Stimulated activated CD4-positive, alpha-beta T cell treated with anti-CD3 and anti-CD28 coated beads, Interleukin-1b, Interleukin-23, amount 100 ng/mL, for 4 hours (primary cell): ENCODE results near the gene CGNL1.

Experiments used
- DNase-seq, 2 donors: peaks; one replicate each; pipeline ENCODE4 v3.0.0-alpha.2; 2020; ENCODE audit warnings: low read depth in 2 of 2

CGNL1 gene

DNA sequence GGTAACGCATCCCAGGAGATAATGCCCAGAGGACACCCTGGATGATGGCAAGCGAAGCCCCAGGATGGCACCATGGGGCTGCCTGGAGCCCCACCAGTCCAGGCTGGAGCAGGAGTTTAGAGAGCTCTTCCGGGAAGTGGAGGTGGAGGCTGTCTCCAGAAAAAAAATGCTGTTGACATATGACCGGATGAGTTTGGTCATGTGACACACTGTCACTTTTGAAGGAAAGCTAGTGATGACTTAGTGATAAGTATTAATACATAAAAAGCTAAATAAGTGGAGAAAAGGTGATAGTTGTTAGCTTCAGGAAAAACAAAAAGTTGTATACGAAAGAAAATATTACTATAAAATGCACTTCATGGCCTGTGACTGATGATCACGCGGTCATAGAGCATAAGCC, 195.4 kb downstream of the CGNL1 start:
- DNase-seq, result no peak

DNA sequence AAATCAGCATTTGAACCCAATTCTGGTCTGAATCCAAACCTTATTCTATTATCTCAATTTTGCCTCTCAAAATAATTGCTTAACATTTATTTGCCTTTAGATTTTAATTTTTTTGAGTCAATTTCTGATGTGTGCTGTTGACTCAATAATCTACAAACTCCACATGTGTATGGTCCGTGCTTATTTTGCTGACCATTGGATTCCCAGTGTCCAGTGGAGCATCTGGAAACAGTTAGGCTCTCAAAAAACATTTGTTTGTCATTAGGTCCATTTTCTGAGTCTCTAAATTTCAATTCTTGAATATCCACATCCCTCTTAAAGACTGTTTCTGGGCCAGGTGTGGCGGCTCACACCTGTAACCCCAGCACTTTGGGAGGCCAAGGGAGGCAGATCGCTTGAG, 196.2 kb downstream of the CGNL1 start:
- no peak for DNase-seq

DNA sequence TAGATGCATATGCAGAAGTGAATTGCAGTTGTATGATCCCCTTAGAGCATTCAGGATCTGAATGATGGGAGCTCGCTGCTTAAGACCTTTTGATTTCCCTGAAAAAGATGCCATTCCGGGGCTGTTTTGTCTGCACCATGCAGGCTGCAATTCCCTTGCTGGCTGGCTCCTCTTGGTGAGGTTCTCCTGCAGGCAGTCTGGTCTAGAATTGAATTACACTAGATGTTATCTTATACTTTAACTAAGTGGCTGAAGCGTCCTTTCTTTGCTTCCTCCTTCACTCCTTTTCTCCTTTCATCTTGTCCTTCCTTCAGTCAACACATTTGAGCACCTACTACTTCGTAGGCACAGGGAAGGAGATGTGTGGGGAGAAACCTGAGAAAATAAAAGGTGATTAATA, 196.8 kb downstream of the CGNL1 start:
- no peak for DNase-seq

DNA sequence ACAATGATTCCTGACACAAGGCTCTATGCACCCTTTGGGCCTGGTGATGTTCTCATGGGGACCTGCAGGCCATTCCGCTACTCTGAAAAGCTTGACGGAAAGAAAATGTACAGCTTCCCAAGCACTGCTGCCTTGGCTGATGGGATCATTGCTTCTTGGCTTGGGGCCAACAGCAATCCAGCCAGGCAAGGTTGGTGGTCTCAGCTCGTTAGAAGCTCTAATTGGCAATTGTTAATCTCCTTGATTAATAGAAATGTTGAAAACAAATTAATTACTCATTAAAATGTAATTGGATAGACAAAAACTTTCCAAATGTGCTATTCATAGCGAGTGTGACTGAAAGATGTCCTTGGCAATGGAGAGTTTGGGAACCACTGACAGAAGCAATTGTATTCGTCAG, 199.1 kb downstream of the CGNL1 start:
- DNase-seq, result no peak

DNA sequence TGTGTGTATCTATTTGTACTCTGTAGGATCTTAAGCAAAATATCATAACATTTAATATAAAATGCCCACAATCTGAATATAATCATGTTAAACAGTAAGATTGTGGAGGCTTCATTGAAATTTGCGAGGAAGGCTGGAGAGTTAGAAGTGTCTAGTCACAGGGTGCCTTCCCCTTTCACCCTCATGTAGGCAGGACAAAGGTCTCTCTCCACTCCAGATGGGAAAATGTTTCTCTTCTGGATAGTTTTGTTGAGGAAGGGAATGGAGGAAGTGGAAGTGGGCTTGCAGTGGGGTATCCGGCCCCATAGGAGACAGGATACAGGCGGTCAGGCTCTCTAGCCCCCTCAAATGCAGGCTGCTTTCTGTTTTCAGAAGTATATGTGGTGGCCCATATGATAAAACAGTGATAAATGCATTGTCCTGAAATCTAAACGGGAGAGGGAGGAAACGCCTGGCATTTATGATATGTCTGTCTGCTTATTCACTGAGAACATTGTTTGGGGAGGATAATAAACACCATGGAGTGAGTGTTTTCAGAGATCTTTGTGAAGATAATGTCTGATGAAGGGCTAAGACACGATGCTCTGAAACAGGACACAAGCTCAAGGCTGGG, 202.1 kb downstream of the CGNL1 start:
- no peak for DNase-seq

DNA sequence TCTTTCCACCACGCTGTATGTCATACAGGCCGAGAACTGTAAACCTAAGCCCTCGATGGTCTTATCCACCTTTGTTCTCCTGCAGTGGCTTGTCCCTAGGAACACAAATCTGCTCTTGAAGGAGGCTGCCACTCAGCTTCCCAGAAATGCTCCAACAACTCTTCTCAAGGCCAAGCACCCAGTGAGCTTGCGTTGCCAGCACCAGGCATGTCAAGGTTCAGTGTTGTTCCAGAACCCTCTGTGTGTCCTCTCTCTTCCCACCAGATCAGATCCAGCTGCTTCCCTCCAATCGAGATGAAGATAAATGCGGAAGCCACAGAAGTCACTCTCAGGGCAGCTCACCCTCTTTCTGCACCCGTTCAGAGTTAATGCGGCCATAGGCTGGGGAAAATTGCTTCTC, 204.1 kb downstream of the CGNL1 start:
- DNase-seq, result no peak

DNA sequence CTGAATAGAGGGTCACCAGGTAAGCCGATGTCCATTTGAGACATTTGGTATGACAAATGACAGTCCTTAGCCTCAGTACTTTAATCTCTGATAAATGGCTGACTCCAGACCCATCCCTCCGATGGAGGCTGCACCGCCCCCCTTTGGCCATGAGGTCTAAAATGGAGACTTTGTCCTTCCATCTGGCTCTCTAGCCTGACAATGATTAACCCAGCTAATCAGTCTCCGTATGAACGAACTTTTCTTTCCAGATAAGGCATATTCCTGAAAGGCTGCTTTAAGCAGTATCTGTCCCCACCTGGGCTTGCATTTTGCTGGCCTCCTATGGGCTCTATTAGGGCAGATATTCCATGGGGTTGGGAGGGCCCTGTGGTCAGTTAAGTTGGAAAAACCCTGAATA, 204.6 kb downstream of the CGNL1 start:
- DNase-seq, result no peak

DNA sequence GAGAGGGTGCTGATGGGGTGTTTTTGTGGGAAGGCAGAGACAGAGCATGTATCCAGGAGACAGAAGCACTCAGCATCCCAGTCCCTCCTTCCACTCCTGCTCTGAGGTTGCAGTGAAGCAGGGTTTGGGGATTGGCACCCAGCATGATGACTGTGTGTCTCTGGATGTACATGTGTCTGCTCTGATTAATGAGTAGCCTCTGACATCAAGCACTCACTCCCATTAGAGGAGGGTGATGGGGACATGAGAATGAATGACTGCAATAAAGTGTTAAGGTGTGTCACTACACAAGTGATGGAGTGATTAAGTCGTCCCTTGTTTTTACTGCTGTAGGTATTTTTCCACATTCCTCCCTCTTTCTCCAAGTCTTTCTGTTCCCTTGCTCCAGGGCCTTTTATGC, 205.8 kb downstream of the CGNL1 start:
- DNase-seq, result no peak

DNA sequence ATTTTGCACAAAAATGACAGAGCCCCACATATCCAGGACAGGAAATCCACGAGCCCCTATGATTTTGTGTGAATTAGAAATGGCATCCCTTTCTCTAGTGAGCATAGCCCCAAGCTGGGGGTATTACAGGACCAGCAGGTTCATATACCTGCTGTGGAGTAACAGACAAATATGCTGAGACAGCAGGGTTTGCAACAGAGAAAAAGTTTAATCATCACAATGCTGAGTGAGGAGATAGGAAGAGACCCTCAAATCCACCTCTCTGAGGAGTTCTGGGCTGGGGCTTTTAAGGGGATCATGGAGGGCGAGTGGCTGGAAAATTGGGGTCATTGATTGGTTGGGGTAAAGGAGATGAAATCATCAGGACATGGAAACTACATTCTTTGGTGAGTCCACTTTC, 207.0 kb downstream of the CGNL1 start:
- DNase-seq, result no peak

DNA sequence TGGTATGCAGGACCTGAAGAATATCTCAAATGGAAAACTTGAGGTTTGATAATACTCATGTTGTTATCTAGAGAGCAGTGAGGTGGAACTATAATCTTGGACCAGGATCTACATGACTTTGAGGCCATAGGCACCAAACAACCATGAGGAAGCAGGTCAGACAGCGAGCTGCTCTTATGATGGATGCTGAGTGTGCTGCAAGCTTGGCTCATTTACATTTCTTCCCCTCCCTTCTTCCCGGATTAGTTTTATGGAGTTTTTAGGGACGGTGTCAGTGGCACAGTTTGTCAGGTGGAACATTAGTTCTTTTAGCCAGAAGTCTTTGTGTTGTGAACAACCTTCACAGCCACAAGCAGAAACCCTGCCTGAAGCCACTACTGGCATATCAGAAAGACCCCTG, 207.4 kb downstream of the CGNL1 start:
- DNase-seq, result no peak

DNA sequence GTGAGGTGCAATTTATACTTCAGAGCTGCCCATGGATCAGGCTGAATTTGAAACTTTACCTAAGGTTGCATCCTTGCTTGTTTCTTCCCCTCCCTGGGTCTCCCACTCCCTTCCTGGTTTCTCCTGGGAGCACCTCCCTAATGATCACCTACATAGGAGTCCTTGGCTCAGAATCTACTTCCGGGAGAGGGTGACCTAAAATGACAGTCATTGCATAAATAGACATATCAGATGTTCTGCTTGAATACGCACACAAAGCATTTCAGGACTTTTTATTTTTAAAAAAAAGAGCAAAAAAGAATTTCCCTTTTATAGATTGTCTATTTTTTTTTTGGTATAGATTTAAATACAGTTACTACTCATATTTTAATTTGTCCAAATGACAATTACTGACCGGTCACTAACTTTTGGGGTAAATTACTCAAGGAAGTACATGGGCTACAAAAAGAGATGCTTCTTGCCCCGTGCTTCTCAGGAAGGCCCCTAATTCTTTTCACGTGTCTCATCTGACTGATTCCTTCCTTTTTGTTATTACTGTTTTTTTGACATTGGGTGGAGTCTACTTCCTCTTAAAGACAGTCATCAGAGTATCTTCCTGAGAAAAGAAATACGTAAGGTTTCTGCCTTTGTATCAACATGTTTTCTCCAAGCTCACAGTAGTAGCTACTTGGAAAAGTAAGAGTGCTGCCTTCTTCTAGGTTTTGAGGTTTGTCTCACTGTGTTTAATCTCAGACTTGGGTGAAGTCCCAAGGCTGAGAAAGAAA, 210.5 kb downstream of the CGNL1 start:
- no peak for DNase-seq

DNA sequence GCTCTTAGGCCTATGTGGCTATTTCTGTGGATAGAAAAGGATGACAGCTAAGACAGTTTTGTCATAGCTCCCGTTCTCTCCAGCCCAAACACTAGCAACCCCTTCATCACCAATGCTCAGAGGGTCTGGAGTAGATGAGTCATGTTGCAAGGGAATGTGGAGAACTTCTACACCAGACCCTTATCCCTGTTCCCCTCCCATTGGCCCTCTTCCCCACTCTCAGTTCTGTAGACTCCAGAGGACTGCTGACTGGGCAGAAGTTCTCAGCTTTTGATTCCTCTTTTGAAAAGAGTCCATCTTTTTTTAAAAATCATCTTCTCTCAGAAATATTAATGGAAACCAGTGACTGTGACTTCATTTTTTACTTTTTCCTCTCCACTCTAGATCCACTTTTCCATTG, 213.0 kb downstream of the CGNL1 start:
- no peak for DNase-seq

DNA sequence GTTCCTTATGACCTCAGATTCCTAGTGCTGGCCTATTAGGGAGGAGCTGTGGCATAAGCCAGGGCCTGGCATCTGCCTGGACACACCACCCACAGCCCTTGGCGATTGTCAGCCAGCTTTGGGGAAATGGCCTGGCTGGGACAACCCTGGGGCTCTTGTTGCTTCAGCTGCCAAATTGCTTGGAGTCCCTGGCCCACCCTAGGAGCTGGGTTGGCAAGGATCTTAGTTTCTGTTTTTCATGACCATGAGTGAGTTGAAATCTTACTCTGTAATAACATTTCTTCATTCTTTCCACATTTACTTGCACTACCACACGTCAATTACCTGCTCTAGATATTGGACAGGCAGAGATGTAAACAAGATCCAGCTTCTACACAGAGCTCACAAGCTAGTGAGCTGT, 213.4 kb downstream of the CGNL1 start:
- no peak for DNase-seq

DNA sequence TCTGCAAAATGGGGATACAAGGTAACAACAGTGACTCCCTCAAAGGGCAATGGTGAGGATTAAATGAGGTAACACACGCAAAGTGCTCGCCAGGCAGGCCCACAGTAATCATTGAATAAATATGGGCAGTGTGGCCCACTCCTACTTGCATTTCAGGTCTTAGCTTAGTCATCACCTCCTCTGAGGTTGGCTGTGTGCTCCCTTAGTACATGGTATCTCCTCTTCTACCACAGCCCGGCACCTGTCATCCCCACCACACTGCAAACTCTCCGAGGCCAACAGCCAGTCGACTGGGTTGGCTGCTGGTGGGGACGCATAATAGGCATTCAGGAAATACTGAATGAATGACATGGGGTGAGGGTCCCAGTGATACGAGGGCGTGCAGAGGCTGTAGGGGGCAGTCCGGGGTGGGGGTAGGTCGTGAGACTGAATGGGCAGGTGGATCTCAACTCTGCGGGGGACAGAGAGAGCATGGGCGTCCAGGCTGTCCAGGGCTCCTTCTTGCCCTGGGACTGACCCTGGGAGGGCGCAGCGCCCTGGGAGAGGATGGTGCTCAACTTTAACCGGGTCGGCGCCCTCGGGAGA, 215.0 kb downstream of the CGNL1 start:
- no peak for DNase-seq

DNA sequence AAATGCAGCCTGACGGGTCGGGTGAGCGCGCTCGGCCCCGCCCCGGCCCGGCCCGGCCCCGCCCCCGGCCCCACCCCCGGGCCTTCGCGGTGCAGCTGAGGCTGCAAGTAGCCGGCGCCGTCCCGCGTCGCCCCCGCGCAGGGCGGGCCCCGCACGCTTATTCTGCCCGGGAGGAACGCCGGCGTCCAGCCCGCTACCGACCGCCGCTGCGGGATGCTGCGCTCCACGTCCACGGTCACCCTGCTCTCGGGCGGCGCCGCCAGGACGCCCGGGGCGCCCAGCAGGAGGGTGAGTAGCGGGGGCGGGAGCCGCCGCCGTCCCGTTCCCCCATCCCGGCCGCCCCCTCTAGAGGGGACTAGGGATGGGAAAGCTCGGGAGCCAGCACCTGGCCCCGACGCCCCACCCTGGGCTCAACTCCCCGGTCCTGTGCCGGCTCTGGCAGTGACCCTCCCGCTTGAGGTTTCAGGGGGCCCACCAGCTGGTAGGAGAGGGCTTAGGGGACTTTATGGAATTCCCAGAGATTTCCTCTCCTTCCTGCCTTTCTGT, 215.6 kb downstream of the CGNL1 start, which contains the start of gene MYZAP:
MYZAP (plus strand) TSS at position 83 of the 546 bp plus-strand sequence; CDS start at position 214, 131 bp downstream.
- DNase-seq, result peak; percentile 21 to 54

DNA sequence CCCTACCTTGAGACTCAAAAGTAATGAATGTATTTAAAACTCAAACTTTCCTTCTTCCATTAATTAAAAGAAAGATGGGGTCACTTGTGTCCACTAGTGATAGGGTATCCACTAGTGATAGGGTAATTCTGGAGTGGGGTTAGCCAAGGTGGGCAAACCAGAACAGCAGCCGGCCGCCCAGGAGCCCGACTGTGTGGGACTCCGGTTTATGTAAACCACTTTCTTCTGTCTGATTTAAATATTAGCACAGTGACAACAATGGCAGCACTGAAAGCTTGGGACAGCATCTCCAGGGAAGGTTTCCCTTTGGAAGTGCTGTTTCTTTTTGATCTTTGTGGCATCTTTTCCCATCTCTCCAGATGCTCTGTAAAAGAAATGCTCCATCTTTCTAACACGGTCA, 216.1 kb downstream of the CGNL1 start:
- no peak for DNase-seq

DNA sequence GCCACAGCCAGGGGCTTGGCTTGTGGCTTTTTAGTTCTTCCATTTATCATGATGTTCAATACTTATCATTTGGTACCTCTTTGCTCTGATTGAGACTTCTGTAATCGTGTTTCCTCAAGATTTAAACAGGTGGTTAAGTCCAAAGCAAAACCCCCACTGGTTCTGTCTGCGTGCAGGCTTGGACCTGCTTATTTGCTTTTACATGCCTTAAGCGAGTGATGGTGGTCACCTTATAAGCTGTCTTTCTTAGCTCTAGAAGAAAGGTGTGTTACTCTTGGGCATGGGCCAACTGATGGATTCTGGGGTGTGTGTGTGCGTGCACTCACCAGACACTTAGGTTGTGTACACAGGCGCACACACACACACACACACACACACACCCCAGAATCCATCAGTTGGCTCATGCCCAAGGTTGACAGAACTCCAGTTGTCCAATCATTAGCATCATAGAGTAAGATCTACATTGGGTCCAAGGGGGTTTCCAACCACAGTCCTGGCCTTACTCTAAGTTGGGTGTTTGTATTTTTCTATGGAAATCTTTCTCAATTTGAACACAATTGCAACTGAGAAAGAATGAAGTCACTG, 216.6 kb downstream of the CGNL1 start:
- DNase-seq, result no peak

DNA sequence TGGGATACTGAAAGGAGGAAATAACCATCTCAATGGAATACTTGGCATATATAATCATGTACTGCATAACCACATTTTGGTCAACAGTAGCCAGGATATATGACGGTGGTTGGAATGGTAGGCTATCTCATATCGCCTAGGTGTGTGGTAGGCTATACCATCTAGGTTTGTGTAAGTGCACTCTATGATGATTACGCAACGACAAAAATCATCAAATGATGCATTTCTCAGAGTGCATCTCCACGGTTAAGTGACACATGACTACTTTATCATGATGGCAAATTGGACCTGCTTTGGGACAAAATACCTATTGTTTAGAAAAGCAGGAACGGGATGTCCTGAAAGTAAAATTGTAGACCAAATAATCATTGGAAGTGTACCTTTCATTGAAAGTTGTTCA, 218.2 kb downstream of the CGNL1 start:
- no peak for DNase-seq

DNA sequence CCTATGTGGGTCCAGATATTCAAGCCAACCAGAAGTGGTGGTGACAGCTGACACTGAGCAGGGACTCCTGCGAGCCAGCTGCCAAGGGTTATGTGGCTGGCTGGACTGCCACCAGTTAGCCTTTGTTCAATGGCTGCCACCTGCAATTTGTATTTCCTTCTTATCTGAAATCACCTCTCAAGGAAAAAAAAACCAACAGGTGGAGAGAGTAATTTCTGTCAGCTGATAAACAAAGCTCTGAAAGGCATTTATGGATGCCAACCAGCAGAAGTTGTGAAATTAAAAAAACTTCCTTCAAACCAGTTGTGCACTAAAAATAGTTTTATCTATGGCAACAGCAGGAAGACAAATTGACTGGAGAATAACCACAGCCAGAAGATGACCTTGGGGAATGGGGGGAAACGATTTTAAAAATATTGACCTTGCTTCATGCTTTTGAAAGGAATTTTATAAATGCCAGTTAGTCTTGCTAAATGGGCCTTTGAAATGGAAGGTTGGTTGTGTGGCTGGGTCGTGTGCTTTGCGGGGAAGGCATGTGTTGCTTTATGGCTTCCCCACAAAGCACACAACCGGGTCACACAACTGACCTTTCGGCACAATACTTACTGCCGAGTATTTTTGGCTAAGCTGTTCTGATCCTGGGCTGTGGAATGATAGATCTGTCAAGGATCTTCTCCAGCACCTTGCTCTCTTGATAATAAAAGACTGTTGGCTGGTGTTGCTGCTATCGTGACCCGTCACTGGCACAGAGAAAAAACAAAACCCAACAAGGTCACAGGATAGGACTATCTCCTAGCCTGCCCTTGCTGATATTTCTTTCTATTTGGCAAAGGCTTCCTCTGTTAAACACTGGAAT, 218.9 kb downstream of the CGNL1 start:
- DNase-seq, result no peak

DNA sequence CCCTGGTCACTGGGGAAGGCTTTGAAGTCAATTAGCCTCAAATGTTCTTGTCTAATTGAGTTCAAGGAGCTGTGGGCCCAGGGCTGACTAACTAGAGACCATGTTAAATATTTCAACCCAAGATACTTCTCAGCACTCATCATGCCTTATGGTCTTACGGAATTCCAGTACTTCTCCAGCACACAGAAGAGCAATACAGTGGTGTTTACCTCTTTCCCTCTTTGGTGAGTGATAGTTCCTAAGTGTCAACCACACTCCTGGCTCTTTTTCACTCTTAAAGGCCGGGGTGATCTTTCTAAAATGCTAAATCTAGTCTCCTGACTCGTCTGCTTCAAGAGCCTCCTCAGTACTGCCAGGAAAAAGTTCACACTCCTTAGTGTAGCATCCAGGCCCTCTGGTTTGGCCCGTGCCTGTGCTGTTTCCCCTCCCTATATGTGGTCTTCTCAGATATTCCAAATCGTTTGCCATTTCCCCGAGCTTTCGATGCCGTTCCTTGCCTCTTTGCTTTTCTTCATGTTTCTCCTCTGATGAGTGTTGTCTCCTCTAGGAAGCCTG, 220.1 kb downstream of the CGNL1 start:
- no peak for DNase-seq

DNA sequence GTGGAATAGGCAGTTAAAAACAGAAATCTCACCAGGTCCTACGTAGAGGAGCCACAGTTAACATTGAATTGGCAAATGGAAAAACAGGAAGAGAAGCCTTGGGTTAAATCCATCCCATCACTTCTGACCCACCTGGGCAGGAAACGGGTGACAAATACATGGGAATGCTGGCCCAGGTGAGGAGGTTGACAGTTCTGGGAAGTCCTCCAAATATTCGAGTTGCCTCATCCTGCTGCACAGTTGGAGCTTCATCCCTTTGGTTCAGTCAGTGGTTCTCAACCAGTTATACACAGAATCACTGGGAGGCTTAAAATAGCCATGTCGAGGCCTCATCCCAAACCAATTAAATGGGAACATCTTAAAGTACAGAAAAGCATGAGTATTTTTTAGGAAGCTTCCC, 220.7 kb downstream of the CGNL1 start:
- no peak for DNase-seq
